A673 (cell line): Measurements from ENCODE around the gene CERK.

Source experiments
- EZH2 ChIP-seq: fragments of 200-600 bp; sonication (generic); IDR thresholded peaks from 2 replicates; pipeline ENCODE4 v1.6.1; 2017; ENCODE audit warnings: borderline replicate concordance, low read depth, mild to moderate bottlenecking, mixed read lengths, antibody characterized with exemption, low read length; ENCODE audit not compliant: poor library complexity, severe bottlenecking
- TF ChIP-seq, protein P1 (sequence below): fragments of 300-800, 200-600 bp; sonication (generic); conservative IDR thresholded peaks from 2 replicates; pipeline ENCODE4 v1.5.1; 2017; ENCODE audit warnings: low read depth, mild to moderate bottlenecking, antibody characterized with exemption, low read length, moderate library complexity, mixed read lengths

DNA sequence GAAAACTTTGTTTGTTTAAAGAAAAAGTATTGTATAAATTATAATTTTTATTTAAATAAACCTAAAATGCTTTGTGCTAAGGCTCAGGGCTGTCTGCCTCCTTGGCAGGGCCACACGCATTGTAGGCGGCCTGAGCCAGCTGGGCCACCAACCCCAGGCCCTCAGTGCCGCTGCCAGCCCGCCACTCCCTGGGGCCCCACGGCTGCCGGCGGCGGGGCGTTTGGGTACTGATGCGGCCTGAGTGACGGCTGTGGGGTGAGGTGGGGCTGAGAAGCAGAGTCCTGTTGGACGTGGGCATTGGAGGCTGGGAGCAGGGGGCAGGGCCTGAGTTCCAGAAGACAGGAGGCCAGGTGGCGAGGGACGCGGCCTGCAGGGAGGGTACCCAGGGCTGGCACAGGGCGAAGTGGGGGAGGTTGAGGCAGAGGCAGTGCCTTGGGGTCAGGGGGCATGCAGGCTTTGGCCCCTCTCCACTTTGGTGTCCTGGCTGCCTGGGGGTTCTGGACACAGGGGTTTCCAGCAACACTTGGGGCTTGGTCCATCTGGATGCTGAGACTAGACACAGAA lies 58.3 kb downstream of the CERK start:
- TF ChIP-seq, protein P1, sequence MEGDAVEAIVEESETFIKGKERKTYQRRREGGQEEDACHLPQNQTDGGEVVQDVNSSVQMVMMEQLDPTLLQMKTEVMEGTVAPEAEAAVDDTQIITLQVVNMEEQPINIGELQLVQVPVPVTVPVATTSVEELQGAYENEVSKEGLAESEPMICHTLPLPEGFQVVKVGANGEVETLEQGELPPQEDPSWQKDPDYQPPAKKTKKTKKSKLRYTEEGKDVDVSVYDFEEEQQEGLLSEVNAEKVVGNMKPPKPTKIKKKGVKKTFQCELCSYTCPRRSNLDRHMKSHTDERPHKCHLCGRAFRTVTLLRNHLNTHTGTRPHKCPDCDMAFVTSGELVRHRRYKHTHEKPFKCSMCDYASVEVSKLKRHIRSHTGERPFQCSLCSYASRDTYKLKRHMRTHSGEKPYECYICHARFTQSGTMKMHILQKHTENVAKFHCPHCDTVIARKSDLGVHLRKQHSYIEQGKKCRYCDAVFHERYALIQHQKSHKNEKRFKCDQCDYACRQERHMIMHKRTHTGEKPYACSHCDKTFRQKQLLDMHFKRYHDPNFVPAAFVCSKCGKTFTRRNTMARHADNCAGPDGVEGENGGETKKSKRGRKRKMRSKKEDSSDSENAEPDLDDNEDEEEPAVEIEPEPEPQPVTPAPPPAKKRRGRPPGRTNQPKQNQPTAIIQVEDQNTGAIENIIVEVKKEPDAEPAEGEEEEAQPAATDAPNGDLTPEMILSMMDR: no peak
- no peak for TF ChIP-seq EZH2
